ENCODE measurements around the gene SECTM1.

Gene SECTM1

DNA sequence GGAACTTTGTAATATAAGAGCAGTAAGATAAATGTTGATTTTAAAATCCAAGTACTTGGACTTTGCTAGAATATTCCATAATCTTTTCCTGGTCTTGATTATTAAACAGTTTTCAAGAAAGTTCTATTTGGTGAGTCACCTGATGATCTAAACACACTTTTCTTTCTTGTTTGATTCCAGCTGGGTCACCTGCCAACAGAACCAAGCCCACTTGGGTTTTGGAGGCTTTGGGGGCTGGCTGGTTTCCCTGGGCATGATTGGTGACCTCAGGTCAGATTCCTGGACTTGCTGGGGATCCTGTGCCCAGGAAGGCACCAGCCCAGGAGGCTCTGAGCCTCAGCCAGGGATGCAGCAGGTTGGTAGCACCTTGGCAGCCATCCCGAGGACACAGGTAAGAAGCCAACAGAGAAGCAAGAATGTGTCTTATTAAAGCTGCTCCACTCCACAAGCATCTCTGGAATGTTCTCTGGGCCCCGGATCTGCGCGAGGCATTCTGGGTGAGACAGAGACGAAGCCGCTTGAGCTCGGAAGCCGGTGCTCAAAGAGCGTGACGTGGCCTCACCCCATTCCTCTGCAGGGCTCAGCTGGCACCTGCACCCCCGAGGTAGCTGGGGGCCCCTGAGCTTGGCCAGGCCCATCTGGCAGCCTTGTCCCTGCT is 22.3 kb upstream of the SECTM1 start:
- no peak overlapping the region for H3K4me3 ChIP-seq (ENCODE audit: control insufficient read depth, low read depth, low read length)
- TF ChIP-seq, protein P1, sequence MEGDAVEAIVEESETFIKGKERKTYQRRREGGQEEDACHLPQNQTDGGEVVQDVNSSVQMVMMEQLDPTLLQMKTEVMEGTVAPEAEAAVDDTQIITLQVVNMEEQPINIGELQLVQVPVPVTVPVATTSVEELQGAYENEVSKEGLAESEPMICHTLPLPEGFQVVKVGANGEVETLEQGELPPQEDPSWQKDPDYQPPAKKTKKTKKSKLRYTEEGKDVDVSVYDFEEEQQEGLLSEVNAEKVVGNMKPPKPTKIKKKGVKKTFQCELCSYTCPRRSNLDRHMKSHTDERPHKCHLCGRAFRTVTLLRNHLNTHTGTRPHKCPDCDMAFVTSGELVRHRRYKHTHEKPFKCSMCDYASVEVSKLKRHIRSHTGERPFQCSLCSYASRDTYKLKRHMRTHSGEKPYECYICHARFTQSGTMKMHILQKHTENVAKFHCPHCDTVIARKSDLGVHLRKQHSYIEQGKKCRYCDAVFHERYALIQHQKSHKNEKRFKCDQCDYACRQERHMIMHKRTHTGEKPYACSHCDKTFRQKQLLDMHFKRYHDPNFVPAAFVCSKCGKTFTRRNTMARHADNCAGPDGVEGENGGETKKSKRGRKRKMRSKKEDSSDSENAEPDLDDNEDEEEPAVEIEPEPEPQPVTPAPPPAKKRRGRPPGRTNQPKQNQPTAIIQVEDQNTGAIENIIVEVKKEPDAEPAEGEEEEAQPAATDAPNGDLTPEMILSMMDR (conservative IDR thresholded peaks at IDR 0.05; ENCODE audit: control insufficient read depth, insufficient read depth, low read depth, low read length) = no peak
- no peak for DNase-seq (ENCODE audit: low read depth)

DNA sequence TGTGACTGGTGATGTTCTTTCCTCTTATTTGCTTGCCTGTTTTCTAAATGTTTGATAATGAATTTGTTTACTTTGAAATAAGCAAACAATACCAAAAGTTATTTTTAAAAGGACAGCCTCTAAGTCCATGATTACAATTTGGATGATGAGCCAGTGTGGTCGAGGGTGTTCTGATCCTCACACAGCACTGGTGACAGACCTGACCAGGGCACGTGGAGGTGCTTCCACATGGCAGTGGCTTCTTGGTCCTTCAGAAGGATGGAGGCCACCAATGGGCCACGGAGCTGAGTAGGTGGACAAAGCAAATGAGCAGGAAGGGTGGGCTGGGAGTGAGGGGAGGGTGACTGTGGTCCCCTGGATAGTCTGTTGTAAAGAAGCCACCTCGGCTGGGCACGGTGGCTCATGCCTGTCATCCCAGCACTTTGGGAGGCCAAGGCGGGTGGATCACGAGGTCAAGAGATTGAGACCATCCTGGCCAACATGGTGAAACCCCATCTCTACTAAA is 21.3 kb upstream of the SECTM1 start:
- TF ChIP-seq, protein P1 (conservative IDR thresholded peaks at IDR 0.05; ENCODE audit: control insufficient read depth, insufficient read depth, low read depth, low read length) = no peak
- DNase-seq (ENCODE audit: low read depth) = no peak
- H3K4me3 ChIP-seq (ENCODE audit: control insufficient read depth, low read depth, low read length) = no peak overlapping the region

DNA sequence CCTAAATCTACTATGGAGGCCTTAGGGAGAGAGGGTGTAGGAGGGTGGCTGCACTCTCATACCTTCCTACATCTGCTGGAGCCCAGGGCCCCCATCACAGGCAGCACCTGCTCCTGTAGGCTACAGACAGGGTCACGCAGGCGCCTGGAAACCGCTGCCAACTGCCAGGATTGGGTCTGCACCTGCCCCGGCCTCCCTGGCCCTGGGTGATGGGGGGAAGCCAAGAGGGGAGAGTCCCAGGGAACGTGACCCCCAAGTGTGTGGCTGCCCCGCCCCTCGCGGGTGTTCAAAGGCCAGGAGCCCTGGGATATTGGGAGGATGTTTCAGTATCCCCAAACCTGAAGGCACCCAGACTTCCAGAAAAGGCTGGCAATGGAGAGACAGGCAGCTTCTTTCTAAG is 19.9 kb upstream of the SECTM1 start:
- TF ChIP-seq, protein P1 (conservative IDR thresholded peaks at IDR 0.05; ENCODE audit: control insufficient read depth, insufficient read depth, low read depth, low read length) = no peak
- no peak for DNase-seq (ENCODE audit: low read depth)
- no peak overlapping the region for H3K4me3 ChIP-seq (ENCODE audit: control insufficient read depth, low read depth, low read length)

DNA sequence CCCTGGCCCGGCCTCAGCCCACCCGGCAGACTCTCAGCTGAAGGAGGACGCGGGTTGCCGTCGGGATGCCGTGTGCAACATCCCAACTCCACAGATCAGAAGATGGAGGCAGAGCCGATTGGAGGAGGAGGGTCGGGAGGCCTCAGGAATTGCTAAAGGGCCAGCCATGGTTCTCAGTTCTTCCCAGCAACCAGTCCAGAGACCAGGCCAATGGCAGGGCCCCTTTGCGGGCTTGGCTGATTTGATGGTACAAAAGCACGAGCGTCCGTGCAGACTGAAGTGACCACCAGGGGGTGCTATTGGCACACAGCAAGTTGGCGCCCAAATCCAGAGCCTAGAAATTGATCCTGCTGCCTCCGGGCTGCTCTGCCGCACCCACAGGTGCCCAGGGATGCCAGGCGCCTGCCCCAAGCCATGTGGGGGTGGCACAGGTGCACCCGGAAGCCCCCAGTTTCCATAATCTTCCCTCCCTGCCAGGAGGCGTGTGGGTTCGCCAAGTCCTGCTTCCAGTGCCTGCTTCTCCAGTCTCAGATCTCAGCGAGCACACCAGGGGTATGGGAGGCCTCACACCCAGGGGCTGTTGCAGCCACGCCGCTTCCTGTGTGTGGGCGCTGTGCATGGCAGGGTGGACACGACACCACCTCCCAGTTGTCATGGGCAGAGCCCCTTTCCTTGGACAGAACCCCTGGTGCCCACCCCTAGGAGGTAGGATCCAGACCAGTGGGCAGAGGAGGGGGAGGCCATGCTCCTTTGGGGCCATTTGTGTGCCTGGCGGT is 18.3 kb upstream of the SECTM1 start:
- DNase-seq (ENCODE audit: low read depth) = peak; percentile 89
- TF ChIP-seq, protein P1 (conservative IDR thresholded peaks at IDR 0.05; ENCODE audit: control insufficient read depth, insufficient read depth, low read depth, low read length) = peak; percentile 92
- H3K4me3 ChIP-seq (ENCODE audit: control insufficient read depth, low read depth, low read length) = no peak overlapping the region

DNA sequence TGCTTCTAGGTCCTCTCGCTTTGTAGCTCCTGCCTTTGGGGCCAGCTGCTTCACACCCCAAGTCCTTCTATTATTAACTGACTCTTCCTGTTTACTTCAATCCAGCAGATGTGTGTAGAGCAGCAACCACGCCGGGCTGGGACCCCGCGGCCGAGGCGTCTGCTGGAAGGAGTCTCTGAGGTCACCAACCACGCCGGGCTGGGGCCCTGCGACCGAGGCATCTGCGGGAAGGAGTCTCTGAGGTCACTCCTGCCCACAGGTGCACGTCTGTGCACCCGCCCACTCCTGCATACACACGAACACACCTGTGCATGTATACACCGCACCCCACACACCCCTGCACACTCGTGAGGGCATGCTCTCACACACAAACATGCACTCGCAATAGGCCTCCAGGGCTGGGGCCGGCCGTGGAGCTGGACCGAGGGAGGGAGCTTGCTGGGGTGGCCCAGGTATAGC is 17.7 kb upstream of the SECTM1 start:
- H3K4me3 ChIP-seq (ENCODE audit: control insufficient read depth, low read depth, low read length) = no peak overlapping the region
- TF ChIP-seq, protein P1 (conservative IDR thresholded peaks at IDR 0.05; ENCODE audit: control insufficient read depth, insufficient read depth, low read depth, low read length) = no peak
- DNase-seq (ENCODE audit: low read depth) = no peak

DNA sequence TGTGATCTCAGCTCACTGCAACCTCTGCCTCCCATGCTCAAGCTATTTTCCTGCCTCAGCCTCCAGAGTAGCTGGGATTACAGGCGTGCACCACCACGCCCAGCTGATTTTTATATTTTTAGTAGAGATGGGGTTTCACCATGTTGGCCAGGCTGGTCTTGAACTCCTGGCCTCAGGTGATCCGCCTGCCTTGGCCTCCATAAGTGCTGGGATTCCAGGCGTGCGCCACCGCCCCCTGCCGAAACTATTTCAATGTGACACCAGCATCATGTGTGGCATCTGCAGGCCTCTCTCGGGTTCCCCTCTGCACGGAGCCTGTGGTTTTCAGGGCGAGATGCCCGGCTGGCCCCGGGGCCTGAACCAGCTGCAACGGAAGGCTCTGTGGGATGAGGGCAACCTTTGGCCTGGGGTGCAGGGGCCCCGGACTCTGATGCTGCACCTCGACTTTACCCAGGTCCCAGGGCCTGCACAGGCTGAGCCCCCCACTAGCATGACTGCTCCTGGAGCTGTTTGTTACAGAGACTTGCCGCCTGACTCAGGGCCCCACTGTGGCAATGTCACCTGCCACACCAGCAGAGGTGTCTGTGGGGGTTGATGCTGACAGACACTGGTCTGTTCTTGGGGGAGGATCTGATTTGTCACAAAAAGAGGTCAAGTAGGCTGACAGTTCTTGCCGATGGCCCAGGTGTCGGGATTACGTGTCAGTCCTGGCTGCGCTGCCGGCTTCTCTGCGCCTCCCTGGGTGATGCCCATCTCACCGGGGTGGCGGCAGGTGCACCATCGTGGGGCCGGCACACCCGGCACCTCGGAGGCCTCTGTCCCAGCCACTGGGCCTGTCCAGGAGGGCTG is 16.8 kb upstream of the SECTM1 start:
- no peak overlapping the region for H3K4me3 ChIP-seq (ENCODE audit: control insufficient read depth, low read depth, low read length)
- DNase-seq (ENCODE audit: low read depth) = no peak
- TF ChIP-seq, protein P1 (conservative IDR thresholded peaks at IDR 0.05; ENCODE audit: control insufficient read depth, insufficient read depth, low read depth, low read length) = no peak
